H1 (cell line): Measurements from ENCODE around the gene BIN1. TPM values are rescaled to one million over a fixed set of nuclear protein-coding genes. Genes with fewer than 3 reads are reported as not detected.

Experiments
- CTBP2 ChIP-seq: IDR thresholded peaks from 2 replicates; pipeline ENCODE4 v1.7.0; 2011; ENCODE audit warnings: borderline replicate concordance, mild to moderate bottlenecking, moderate library complexity, mixed read lengths, low read length; ENCODE audit not compliant: insufficient read depth, insufficient read length
- polyA plus RNA-seq, 7 experiments: library from polyadenylated mRNA; depleted of rRNA in 3 of 7; stranded (reverse) in 5 of 7; unstranded in 2 of 7; fragments of >200 nt in 5 of 7; fragments of 200-250 nt in 2 of 7; gene quantifications; 1 replicate in 5 of 7; 2 replicates in 1 of 7; 4 replicates in 1 of 7; pipeline versions ENCODE4 v1.2.1 to v1.2.3, GENCODE V29; 2011 to 2013; ENCODE audit warnings: missing spikeins in 2 of 7, mixed read lengths in 2 of 7
- total RNA-seq: library from RNA; stranded (reverse); fragmentation: NEBNext Ultra II Directional; extraction: Animal tissue kit (Norgen Biotek cat#: 25700); gene quantifications from 2 replicates; pipeline ENCODE4 v1.2.1, GENCODE V29; 2021
- TF ChIP-seq, protein P1 (sequence below): IDR thresholded peaks from 2 replicates; pipeline ENCODE4 v1.6.1; 2012; ENCODE audit warnings: inconsistent platforms

The BIN1 gene
- total and polyA plus RNA-seq, 2 of the 8 experiments (the other 6 are each of a cell fraction or from before 2014, with no cell fraction given): 23.6 to 35.6 TPM

GRCh38 chr2:127118038-127118437, 11.1 kb upstream of the BIN1 start (continued):
- no peak for TF ChIP-seq CTBP2
- TF ChIP-seq, protein P1, sequence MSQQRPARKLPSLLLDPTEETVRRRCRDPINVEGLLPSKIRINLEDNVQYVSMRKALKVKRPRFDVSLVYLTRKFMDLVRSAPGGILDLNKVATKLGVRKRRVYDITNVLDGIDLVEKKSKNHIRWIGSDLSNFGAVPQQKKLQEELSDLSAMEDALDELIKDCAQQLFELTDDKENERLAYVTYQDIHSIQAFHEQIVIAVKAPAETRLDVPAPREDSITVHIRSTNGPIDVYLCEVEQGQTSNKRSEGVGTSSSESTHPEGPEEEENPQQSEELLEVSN: no peak
- TF ChIP-seq, all 59 proteins: peak for 0
